Measurements from ENCODE around the gene WDFY4. TPM values are rescaled to one million over a fixed set of nuclear protein-coding genes. Genes with fewer than 3 reads are reported as not detected.

Gene WDFY4
- total RNA-seq, 1 experiment from 2014 or later, result not detected

- no peak for DNase-seq (ENCODE audit: low read depth)
These were observed 222.2 kb downstream of the WDFY4 start for GRCh38 chr10:48906841-48907240.

GRCh38 chr10:48907730-48908129 lies 223.1 kb downstream of the WDFY4 start:
- DNase-seq (ENCODE audit: low read depth), result no peak

- DNase-seq (ENCODE audit: low read depth), result no peak
These were observed 225.9 kb downstream of the WDFY4 start for GRCh38 chr10:48910548-48910947.

GRCh38 chr10:48913674-48914073 lies 229.0 kb downstream of the WDFY4 start:
- DNase-seq (ENCODE audit: low read depth), result no peak

GRCh38 chr10:48923748-48924147 lies 239.1 kb downstream of the WDFY4 start:
- DNase-seq (ENCODE audit: low read depth), result no peak

- no peak for DNase-seq (ENCODE audit: low read depth)
These were observed 240.3 kb downstream of the WDFY4 start for GRCh38 chr10:48924988-48925387.

- no peak for DNase-seq (ENCODE audit: low read depth)
These were observed 241.6 kb downstream of the WDFY4 start for GRCh38 chr10:48926255-48926654.

- DNase-seq (ENCODE audit: low read depth), result no peak
These were observed 242.3 kb downstream of the WDFY4 start for GRCh38 chr10:48926764-48927540.

GRCh38 chr10:48929413-48929990 lies 244.8 kb downstream of the WDFY4 start:
- DNase-seq (ENCODE audit: low read depth), result no peak

- no peak for DNase-seq (ENCODE audit: low read depth)
These were observed 246.5 kb downstream of the WDFY4 start for GRCh38 chr10:48931188-48931587.

GRCh38 chr10:48932831-48933664 lies 248.4 kb downstream of the WDFY4 start:
- DNase-seq (ENCODE audit: low read depth), result no peak

GRCh38 chr10:48934672-48935501 lies 250.2 kb downstream of the WDFY4 start:
- DNase-seq (ENCODE audit: low read depth), result no peak

GRCh38 chr10:48935577-48935976 lies 250.9 kb downstream of the WDFY4 start:
- DNase-seq (ENCODE audit: low read depth), result no peak

GRCh38 chr10:48937796-48938195 lies 253.1 kb downstream of the WDFY4 start:
- no peak for DNase-seq (ENCODE audit: low read depth)

GRCh38 chr10:48938281-48938680 lies 253.6 kb downstream of the WDFY4 start:
- DNase-seq (ENCODE audit: low read depth), result no peak

GRCh38 chr10:48938990-48939536 lies 254.4 kb downstream of the WDFY4 start:
- DNase-seq (ENCODE audit: low read depth), result no peak

- DNase-seq (ENCODE audit: low read depth), result no peak
These were observed 255.2 kb downstream of the WDFY4 start, which contains the start of gene LRRC18 for GRCh38 chr10:48939790-48940325. LRRC18 (minus strand) TSS chr10:48939840; CDS start chr10:48914155, 25,685 bp downstream.

- no peak for DNase-seq (ENCODE audit: low read depth)
These were observed 255.7 kb downstream of the WDFY4 start for GRCh38 chr10:48940372-48940771.

- no peak for DNase-seq (ENCODE audit: low read depth)
These were observed 256.3 kb downstream of the WDFY4 start for GRCh38 chr10:48940958-48941357.

- no peak for DNase-seq (ENCODE audit: low read depth)
These were observed 256.9 kb downstream of the WDFY4 start for GRCh38 chr10:48941427-48942075.
